ENCODE results near the gene TOM1L2. TPM values are rescaled to one million over a fixed set of nuclear protein-coding genes. Genes with fewer than 3 reads are reported as not detected.
A peak's percentile ranks its signal among the peaks of the same experiment; 100 is the strongest.

TOM1L2 gene
- total and polyA plus RNA-seq, 2 of the 4 experiments (the other 2 are of a cell fraction) = 34.4 to 51.7 TPM

DNA sequence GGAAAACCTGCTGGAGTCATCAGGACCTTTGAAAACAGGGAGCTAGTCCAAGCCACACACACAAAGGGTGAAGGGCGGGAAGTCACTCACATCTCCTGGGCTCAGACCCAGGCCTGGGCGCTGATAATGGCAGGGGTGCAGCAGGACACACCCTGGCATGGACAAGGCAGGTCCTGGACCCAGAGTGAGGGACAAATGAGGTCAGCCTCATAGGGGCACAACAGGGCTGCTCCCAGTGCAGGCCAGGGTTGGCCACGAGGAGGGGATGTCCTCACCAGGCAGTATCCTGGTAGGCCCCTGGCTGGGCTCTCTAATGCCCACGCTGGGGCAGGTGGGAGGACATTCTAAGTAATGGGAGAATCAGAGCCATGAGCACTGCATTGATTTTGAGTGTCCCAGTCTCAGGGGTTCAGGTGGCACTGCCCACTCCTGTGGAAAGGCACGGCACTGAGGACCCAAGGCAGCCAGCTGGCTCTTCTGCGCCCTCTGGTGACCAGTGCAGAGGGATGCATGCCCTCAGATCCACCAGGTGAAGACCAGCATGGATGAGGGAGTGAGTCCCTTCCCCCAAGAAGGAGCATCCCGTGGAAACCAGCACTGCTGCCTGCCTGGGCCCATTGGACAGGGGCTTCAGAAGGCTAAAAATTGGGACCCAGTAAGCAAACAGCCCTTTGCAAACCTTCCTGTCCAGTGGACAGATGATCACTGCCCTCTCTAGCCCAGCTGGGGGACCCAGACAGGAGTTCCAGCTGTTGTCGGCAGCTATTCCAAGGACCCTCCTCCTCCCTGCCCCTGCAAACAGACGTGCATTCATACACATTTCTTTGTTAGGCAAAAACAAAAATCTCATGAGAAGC is 112.1 kb downstream of the TOM1L2 start:
- Histone ChIP-seq H2BK5ac (ENCODE audit: low read depth, low read length, poor library complexity, severe bottlenecking) (no peak overlapping the region), H2BK20ac (ENCODE audit: low read depth, low read length) (no peak overlapping the region), H3K56ac (ENCODE audit: extremely low read depth, insufficient read depth, low read length) (no peak overlapping the region), H3K9ac (ENCODE audit: low read depth, low read length) (no peak overlapping the region), H4K8ac (ENCODE audit: low read depth in 2 of 2, low read length in 2 of 2) (no peak overlapping the region), H2AK5ac (ENCODE audit: low read depth, low read length) (no peak overlapping the region), H3K4me2 (ENCODE audit: low read depth, low read length) (no peak overlapping the region), H3K79me1 (ENCODE audit: low read depth in 1 of 2, low read length in 2 of 2) (no peaks in the 10 kb centered on the region; a peak in 2 of 4 replicates), H3K23ac (ENCODE audit: low read depth, low read length) (no peak overlapping the region), H4K91ac (ENCODE audit: insufficient read depth, low read depth, low read length) (no peak overlapping the region), H2AK9ac (replicated peaks; ENCODE audit: low read depth, low read length, poor library complexity) (no peak overlapping the region), H2BK15ac (ENCODE audit: low read depth, low read length) (no peak overlapping the region), H3K9me1 (ENCODE audit: insufficient read depth, low read length) (no peaks in the 10 kb centered on the region), H3K27me3 (ENCODE audit: control insufficient read depth, insufficient read depth, low read length) (no peaks in the 10 kb centered on the region), H2AFZ (replicated peaks; ENCODE audit: low read length, poor library complexity) (no peak overlapping the region), H3K36me3 (ENCODE audit: control insufficient read depth, insufficient read depth, low read length) (peaks cover 9% of the 10 kb centered on the region), H4K5ac (ENCODE audit: low read depth, low read length) (no peak overlapping the region), H3K4ac (ENCODE audit: low read depth, low read length) (no peak overlapping the region), H3K4me1 (ENCODE audit: control insufficient read depth, insufficient read depth, low read length) (no peaks in the 10 kb centered on the region; the same call in 1 of the 2 replicates), H3K18ac (ENCODE audit: low read depth, low read length) (no peak overlapping the region), H4K20me1 (ENCODE audit: insufficient read depth, low read length) (no peaks in the 10 kb centered on the region), H2BK120ac (ENCODE audit: low read depth, low read length) (no peak overlapping the region), H3K27ac (ENCODE audit: insufficient read depth, low read length) (no peak overlapping the region), H3K14ac (replicated peaks; ENCODE audit: low read depth, low read length) (no peak overlapping the region), H3K4me3 (ENCODE audit: insufficient read depth, low read depth, low read length) (no peak overlapping the region), H3K9me3 (ENCODE audit: control insufficient read depth, insufficient read depth, low read length) (no peaks in the 10 kb centered on the region)
- in situ Hi-C loops (cut with MboI; ENCODE audit: low sequenced_read_pairs) (loop anchor here (5.0 kb wide), 1 partner anchor 183 kb away; no protein-coding TSS in a partner anchor), dilution Hi-C loops (cut with HindIII; ENCODE audit: low sequenced_read_pairs, unreplicated experiment) (no loop called here), intact Hi-C loops (cut with micrococcal nuclease) (loop anchor here (1.0 kb wide), 2 partner anchors 48 to 179 kb away; partner anchors contain the start of gene RAI1)
- CTCF ChIA-PET = interaction anchor here (1.2 to 1.3 kb wide), 4 partner anchors 59 to 178 kb away, joined by 3 to 4 read pairs (median 4); no protein-coding TSS in a partner anchor
- BruUV-seq (replicated peaks) = no TSS peak
- ATAC-seq (ENCODE audit: low read depth) (peak; percentile 95), DNase-seq (peak; percentile 38)
- POLR2A ChIA-PET (ENCODE audit: unreplicated experiment) = no interaction called here
- 38% methylated on average over 3 of the region's 9 CpGs; no CpG with 5 or more reads in 1 of the 2 experiments for WGBS, 2 experiments (ENCODE audit: extremely low coverage in 2 of 2, insufficient read length in 1 of 2)
- no peak for TF ChIP-seq BHLHE40 (IDR thresholded peaks at IDR 0.05; ENCODE audit: low read depth, low read length)
- no peak for TF ChIP-seq FOS (IDR thresholded peaks at IDR 0.05; ENCODE audit: low read depth, low read length)
- no peak for TF ChIP-seq CHD1 (IDR thresholded peaks at IDR 0.05; ENCODE audit: low read depth, low read length)
- TF ChIP-seq MXI1 (IDR thresholded peaks at IDR 0.05; ENCODE audit: borderline replicate concordance, low read depth, low read length) = no peak
- TF ChIP-seq POLR2A (IDR thresholded peaks at IDR 0.05; ENCODE audit: low read depth, low read length) = no peak; the same call in 1 of the 2 replicates
- TF ChIP-seq RCOR1 (IDR thresholded peaks at IDR 0.05; ENCODE audit: insufficient replicate concordance, low read length) = no peak
- TF ChIP-seq MAZ (IDR thresholded peaks at IDR 0.05; ENCODE audit: borderline replicate concordance, low read depth, low read length) = 0 out of 2 replicates have a peak, but pooled peaks have one; percentile 10
- no peak for TF ChIP-seq CEBPB (IDR thresholded peaks at IDR 0.05; ENCODE audit: low read depth, low read length)
- TF ChIP-seq NFE2L2 (IDR thresholded peaks at IDR 0.05; ENCODE audit: low read depth, low read length) = no peak
- no peak for TF ChIP-seq MAFK (IDR thresholded peaks at IDR 0.05; ENCODE audit: low read depth, low read length)
- TF ChIP-seq, protein P1, sequence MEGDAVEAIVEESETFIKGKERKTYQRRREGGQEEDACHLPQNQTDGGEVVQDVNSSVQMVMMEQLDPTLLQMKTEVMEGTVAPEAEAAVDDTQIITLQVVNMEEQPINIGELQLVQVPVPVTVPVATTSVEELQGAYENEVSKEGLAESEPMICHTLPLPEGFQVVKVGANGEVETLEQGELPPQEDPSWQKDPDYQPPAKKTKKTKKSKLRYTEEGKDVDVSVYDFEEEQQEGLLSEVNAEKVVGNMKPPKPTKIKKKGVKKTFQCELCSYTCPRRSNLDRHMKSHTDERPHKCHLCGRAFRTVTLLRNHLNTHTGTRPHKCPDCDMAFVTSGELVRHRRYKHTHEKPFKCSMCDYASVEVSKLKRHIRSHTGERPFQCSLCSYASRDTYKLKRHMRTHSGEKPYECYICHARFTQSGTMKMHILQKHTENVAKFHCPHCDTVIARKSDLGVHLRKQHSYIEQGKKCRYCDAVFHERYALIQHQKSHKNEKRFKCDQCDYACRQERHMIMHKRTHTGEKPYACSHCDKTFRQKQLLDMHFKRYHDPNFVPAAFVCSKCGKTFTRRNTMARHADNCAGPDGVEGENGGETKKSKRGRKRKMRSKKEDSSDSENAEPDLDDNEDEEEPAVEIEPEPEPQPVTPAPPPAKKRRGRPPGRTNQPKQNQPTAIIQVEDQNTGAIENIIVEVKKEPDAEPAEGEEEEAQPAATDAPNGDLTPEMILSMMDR (conservative IDR thresholded peaks at IDR 0.05; ENCODE audit: low read depth, low read length) = peak; percentile 89
- TF ChIP-seq RFX5 (IDR thresholded peaks at IDR 0.05; ENCODE audit: low read depth, low read length) = no peak
- peak; percentile 94 for TF ChIP-seq SMC3 (IDR thresholded peaks at IDR 0.05; ENCODE audit: low read depth, low read length)
- peak; percentile 93 for TF ChIP-seq RAD21 (IDR thresholded peaks at IDR 0.05; ENCODE audit: low read length)
- TF ChIP-seq, protein P2, sequence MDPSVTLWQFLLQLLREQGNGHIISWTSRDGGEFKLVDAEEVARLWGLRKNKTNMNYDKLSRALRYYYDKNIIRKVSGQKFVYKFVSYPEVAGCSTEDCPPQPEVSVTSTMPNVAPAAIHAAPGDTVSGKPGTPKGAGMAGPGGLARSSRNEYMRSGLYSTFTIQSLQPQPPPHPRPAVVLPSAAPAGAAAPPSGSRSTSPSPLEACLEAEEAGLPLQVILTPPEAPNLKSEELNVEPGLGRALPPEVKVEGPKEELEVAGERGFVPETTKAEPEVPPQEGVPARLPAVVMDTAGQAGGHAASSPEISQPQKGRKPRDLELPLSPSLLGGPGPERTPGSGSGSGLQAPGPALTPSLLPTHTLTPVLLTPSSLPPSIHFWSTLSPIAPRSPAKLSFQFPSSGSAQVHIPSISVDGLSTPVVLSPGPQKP (IDR thresholded peaks at IDR 0.05; ENCODE audit: borderline replicate concordance, low read depth, low read length) = no peak

Measured in IMR-90 (cell line).